ENCODE data around the gene WDR36. TPM values are rescaled to one million over a fixed set of nuclear protein-coding genes. Genes with fewer than 3 reads are reported as not detected.
A peak's percentile ranks its signal among the peaks of the same experiment; 100 is the strongest.

WDR36 gene
- total and polyA plus RNA-seq, 9 of the 15 experiments (the other 6 are each of a cell fraction or from before 2014, with no cell fraction given), result 25.7 to 68.0 (median 41.5) TPM

DNA sequence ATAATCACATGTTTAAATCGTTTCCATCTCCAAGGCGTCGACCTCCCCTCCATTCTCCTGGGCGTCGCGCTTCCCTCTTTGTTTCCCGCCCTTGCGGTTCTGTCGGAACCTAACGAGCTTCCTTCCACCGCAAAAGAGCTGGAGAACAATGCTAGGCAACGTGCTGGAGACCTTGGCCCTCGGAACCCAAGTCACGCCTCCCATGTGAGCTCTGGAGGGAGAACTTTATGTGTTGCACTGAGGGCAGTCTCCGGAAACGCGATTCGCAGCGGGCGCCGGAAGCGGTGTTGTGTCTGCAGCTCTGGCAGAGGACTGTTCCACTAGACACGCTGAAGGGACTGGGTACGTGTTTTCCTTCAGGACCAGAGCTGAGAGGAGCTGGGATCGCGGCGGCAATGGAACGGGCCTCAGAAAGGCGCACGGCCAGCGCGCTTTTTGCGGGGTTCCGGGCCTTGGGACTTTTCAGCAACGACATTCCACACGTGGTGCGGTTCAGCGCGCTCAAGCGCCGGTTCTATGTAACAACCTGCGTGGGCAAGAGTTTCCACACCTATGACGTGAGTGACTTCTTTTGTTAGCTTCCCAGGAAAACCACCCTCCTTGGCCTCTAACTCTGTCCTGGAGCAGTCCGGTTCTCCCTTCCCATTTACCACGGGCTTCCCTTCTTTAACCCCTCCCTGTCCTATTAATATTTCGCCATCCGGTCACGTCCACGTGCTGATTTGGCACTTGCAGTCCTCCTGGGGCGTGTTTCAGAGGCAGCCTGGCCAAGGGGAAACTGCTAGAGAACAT is at the start of gene WDR36 (continued):
- TF ChIP-seq TAF1 (IDR thresholded peaks at IDR 0.05; ENCODE audit: control insufficient read depth, extremely low read depth, insufficient read depth, low read length, severe bottlenecking), result peak; percentile 90
- TF ChIP-seq TRIM28 (IDR thresholded peaks at IDR 0.05), result no peak; the same call in 1 of the 2 replicates
- no peak for TF ChIP-seq ZNF785 (CRISPR knock-in tag; IDR thresholded peaks at IDR 0.05)
- TF ChIP-seq DDX20 (tag; IDR thresholded peaks at IDR 0.05; ENCODE audit: low read depth), result no peak
- 0 out of 2 replicates have a peak, but pooled peaks have one; percentile 46 for TF ChIP-seq RHOXF2B (CRISPR knock-in tag; conservative IDR thresholded peaks at IDR 0.05)
- TF ChIP-seq ZNF232 (CRISPR knock-in tag; IDR thresholded peaks at IDR 0.05), result no peak
- no peak for TF ChIP-seq TSC22D4 (tag; IDR thresholded peaks at IDR 0.05)
- TF ChIP-seq, protein P1, sequence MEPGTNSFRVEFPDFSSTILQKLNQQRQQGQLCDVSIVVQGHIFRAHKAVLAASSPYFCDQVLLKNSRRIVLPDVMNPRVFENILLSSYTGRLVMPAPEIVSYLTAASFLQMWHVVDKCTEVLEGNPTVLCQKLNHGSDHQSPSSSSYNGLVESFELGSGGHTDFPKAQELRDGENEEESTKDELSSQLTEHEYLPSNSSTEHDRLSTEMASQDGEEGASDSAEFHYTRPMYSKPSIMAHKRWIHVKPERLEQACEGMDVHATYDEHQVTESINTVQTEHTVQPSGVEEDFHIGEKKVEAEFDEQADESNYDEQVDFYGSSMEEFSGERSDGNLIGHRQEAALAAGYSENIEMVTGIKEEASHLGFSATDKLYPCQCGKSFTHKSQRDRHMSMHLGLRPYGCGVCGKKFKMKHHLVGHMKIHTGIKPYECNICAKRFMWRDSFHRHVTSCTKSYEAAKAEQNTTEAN (CRISPR knock-in tag; IDR thresholded peaks at IDR 0.05), result peak; percentile 60; the same call in 1 of the 2 replicates
- TF ChIP-seq RBM39 (optimal IDR thresholded peaks at IDR 0.05; ENCODE audit: low read depth, low read length), result peak; percentile 83
- no peak for TF ChIP-seq PHB (CRISPR knock-in tag; IDR thresholded peaks at IDR 0.05)
- no peak for TF ChIP-seq POLR3G (IDR thresholded peaks at IDR 0.05; ENCODE audit: extremely low read depth, insufficient read length, insufficient replicate concordance)
- TF ChIP-seq, protein P2, sequence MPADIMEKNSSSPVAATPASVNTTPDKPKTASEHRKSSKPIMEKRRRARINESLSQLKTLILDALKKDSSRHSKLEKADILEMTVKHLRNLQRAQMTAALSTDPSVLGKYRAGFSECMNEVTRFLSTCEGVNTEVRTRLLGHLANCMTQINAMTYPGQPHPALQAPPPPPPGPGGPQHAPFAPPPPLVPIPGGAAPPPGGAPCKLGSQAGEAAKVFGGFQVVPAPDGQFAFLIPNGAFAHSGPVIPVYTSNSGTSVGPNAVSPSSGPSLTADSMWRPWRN (IDR thresholded peaks at IDR 0.05; ENCODE audit: low read depth), result no peak
- TF ChIP-seq ZKSCAN1 (IDR thresholded peaks at IDR 0.05; ENCODE audit: low read depth, low read length), result peak; percentile 75
- peak; percentile 48; the same call in 1 of the 2 replicates for TF ChIP-seq KLF6 (CRISPR knock-in tag; IDR thresholded peaks at IDR 0.05; ENCODE audit: borderline replicate concordance)
- peak; percentile 64; the same call in 1 of the 2 replicates for TF ChIP-seq FOXJ2 (tag; IDR thresholded peaks at IDR 0.05)
- peak; percentile 68; the same call in 1 of the 2 replicates for TF ChIP-seq ZNF584 (CRISPR knock-in tag; IDR thresholded peaks at IDR 0.05; ENCODE audit: low read depth)
- TF ChIP-seq ZNF436 (CRISPR knock-in tag; IDR thresholded peaks at IDR 0.05), result no peak
- TF ChIP-seq FUS (optimal IDR thresholded peaks at IDR 0.05; ENCODE audit: low read depth, low read length), result no peak
- TF ChIP-seq SOX6 (IDR thresholded peaks at IDR 0.05), result peak; percentile 95
- TF ChIP-seq ZNF184 (CRISPR knock-in tag; IDR thresholded peaks at IDR 0.05), result no peak
- TF ChIP-seq, protein P3, sequence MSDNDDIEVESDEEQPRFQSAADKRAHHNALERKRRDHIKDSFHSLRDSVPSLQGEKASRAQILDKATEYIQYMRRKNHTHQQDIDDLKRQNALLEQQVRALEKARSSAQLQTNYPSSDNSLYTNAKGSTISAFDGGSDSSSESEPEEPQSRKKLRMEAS (CRISPR knock-in tag; IDR thresholded peaks at IDR 0.05), result peak; percentile 97
- peak; percentile 83; the same call in 1 of the 2 replicates for TF ChIP-seq CBX5 (IDR thresholded peaks at IDR 0.05; ENCODE audit: borderline replicate concordance, low read depth)
- TF ChIP-seq SP2 (IDR thresholded peaks at IDR 0.05; ENCODE audit: extremely low read depth, low read depth, low read length, poor library complexity, severe bottlenecking), result no peak
- no peak for TF ChIP-seq ZNF699 (CRISPR knock-in tag; IDR thresholded peaks at IDR 0.05; ENCODE audit: insufficient replicate concordance)
- TF ChIP-seq NELFE (IDR thresholded peaks at IDR 0.05; ENCODE audit: insufficient read depth, insufficient read length), result no peak
- no peak for TF ChIP-seq BRCA1 (IDR thresholded peaks at IDR 0.05)
- TF ChIP-seq BRCA1 (CRISPR knock-in tag; IDR thresholded peaks at IDR 0.05), result no peak
- no peak for TF ChIP-seq SPI1 (IDR thresholded peaks at IDR 0.05; ENCODE audit: borderline replicate concordance, low read depth, low read length)
